GM18951 (cell line): ENCODE results near the gene RPUSD1.
A peak's percentile ranks its signal among the peaks of the same experiment; 100 is the strongest.
"Not testable (repeated sequence)": the region's sequence is repeated elsewhere in the genome, so short reads cannot be mapped to it uniquely, and the experiment has no call there.

Source experiments
- POLR2A ChIP-seq: IDR thresholded peaks from 4 replicates; pipeline ENCODE4 v1.6.1; 2011; ENCODE audit warnings: mild to moderate bottlenecking; ENCODE audit not compliant: insufficient read length, insufficient read depth; ENCODE audit errors: extremely low read depth
- in situ Hi-C: fragments of 300-500 bp; cut with MboI; formaldehyde crosslinking; loops from one replicate; pipeline ENCODE4 v1.12.0; 2022; ENCODE audit warnings: low sequenced_read_pairs, mixed read lengths, inconsistent platforms; ENCODE audit not compliant: unreplicated experiment

The RPUSD1 gene

DNA sequence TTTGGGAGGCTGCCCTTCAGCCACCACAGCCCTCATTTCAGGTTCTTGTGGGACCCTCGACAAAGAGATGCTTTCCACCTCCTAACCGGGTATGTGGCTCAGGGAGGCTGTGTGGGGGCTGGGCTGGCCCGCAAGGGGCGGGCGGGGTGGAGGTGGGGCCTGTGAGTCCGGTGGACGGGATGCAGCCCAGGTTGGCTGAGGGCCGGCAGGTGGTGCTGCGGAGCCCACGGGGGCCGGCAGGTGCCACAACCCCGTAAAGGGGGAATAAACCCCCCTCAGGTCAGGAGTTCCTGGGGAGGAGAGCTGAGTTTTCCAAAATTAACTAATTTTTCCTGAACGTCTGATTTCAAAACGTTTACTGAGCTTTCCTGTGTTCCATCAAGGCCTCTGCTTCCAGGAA lies 42.4 kb downstream of the RPUSD1 start:
- TF ChIP-seq POLR2A, result no peak
- in situ Hi-C loops, result no loop called here

DNA sequence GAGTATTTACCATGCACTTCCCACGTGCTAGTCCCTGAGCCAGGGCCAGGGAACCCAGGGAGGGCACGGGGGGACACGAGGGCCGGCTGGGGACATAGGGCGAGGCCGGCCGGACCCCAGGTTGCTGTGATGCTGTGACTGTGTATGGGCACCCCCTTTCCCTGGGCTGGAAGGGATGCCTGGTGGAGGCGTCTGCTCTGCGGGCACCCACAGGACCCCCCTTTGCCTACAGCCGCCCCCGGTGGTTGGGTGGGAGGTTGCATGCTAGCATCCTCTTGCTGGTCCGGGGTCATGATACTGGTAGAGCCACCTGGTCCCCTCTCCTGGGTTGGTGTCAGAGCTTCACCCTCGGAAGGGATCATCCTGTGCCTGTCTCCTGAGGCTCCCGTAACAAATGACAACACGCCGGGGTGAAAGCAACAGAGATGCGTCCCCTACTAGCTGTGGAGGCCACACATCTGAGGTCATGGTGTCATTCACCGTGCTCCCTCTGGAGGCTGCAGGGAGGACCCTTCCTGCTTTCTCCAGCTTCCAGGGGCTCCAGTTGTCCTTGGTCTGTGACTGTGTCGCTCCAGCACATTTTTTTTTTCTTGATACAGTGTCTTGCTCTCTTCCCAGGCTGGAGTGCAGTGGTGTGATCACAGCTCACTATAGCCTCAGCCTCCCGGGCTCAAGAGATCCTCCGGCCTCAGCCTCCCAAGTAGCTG lies 44.2 kb downstream of the RPUSD1 start:
- no peak for TF ChIP-seq POLR2A
- in situ Hi-C loops, result no loop called here

DNA sequence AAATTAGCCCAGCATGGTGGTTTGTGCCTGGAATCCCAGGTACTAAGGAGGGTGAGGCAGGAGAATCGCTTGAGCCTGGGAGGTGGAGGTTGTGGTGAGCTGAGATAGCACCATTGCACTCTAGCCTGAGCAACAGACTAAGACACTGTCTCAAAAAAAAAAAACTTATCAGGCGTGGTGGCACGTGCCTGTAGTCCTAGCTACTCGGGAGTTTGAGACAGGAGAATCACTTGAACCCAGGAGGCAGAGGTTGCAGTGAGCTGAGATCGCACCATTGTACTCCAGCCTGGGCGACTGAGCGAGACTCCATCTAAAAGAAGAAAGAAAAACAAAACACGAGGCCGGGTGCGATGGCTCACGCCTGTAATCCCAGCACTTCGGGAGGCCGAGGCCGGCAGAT lies 45.3 kb downstream of the RPUSD1 start:
- in situ Hi-C loops, result not testable (repeated sequence)

DNA sequence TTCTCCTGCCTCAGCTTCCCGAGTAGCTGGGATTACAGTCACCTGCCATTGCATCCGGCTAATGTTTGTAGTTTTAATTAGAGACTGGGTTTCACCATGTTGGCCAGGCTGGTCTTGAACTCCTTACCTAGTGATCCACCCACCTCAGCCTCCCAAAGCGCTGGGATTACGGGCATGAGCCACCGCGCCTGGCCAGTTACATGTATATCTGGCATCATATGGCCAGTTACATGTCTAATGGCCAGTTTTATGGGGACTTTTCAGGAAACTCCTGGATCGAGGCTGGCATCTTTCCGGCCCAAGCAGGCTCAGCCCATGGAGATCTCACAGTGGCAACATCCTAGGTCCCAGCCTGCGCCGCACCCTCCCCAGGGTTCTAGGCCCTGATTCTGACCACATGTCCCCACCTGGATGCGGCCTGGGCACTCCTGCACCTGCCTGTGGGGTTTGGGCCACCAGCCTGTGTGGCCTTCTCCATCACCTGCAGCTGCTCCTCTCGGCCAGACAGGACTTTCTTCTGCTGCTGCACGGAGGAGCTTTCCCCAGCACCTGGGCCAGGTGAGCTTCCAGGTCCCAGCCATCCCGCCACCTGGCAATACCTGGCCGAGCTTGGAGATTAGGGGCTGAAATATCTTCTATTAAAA lies 46.1 kb downstream of the RPUSD1 start:
- TF ChIP-seq POLR2A, result no peak
- in situ Hi-C loops, result no loop called here

DNA sequence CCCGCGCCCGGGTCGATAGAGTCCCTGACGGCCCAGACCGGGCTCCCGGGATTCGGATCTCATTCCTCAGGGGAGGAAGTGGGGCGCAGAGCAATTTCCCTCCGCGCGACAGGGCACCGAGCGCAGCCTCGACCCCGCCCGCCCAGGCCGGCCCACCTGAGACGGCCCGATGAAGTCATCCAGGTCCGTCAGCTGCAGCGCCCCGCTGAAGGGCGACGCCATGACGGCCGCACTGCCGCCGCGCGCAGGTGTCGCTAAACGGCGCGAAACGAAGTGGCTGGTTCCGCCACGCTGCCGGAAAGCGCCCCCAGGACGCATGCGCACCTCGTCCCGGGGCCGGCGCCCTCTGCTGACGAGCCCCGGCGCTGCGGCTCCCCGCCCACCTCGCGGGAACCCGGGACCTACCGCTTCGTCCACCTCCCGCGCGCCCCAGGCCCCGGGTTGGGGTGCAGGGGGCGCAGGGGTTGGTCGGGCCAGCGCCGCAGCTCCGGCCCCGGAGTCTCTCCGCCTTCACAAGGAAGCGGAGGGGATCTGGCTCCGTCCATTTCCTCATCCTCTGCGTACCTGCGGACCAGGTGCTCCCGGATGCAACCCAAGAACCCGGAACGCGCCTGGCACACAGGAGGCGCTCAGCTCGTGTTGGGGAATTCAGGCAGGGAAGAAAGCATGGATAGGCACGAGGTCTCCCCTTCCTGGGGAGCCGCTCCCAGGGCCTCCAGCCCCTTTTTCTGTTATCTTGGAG lies 47.2 kb downstream of the RPUSD1 start, which contains the start of gene CIAO3:
TSS of gene CIAO3 (minus strand) at position 234 of the 742 bp plus-strand sequence. CDS start at position 222, 12 bp downstream.
- in situ Hi-C loops, result no loop called here
- peak; percentile 86 for TF ChIP-seq POLR2A

DNA sequence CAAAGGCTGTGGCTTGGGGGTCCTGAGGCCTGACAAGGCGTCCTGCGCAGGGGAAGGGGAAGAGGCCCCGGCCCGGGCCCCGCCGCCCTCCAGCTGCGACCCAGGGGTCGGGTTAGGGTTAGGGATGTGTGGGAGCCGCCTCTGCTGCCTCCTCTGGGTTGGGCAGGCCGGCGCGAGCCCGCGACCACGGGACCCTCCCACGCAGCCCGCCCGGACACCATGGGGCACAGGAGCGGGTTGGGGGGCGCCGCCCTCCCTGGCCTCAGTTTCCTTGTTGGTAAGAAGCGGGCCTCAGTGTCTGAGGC lies 47.8 kb downstream of the RPUSD1 start:
- TF ChIP-seq POLR2A, result no peak
- in situ Hi-C loops, result no loop called here

DNA sequence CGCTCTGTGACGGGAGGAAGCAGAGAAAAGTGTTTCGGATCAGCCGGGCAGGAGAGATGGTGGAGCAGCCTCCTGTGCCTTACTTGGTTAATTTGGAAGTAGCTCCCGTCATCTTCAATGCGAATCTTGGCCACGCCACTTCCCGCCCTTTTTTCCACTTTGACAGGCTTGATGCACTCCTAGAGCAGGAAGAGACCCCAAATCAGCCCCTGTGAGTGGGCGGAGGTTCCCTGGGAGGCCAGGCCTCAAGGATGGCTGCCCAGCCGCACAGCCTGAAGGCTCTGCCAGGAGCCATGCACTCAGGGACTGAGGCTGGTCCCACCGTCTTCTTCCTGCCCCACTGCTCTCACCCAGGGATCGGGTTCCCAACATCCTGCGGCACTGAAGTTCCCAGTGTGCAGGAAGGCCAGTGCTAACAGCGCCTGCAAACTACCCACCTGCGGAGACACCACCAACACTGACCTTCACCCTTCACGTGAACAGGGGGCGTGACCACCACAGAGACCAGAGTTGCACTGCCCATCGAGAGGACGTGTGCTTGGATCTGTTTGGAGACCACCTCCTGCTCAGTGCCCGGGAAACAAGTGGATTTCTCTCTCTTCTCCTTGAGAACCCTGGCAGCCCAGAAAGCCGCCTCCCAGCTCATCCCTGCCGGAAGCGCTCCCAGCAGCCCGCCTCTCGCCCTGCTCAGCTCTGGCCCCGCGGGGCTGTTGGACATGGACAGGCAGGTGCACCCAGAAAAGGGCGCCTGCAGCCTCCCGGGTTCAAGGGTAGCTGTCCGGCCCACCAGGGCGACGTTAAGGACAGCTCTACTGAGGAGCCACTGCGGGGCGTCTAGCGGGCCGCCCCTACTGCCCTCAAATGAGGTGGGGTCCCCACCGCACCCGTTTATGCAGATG lies 48.4 kb downstream of the RPUSD1 start:
- no peak for TF ChIP-seq POLR2A
- in situ Hi-C loops, result no loop called here

DNA sequence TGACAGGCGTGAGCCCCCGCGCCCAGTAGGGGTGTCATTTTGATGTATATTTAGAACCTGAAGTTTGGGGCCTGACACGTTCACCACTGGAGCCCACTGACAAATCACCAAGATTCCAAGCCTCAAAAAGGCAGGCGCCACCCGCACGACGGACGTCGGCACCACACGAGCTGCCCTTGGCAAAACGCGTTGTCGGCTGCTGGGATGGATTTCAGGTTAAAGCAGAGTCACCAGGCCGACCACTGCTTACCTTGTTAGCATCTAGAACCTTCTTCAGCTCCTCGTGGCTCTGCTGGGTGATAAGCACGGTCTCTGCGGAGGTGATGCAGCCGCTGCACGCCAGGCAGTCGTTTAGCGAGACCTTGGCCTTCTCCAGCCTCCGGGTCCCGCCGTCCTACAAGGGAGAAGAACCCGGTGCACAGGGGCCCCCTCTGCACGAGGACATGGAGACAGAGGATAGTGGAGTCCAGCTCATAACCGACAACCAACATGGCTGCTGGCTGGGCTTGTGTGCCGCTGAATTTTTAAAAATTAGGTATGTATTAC lies 51.2 kb downstream of the RPUSD1 start:
- TF ChIP-seq POLR2A, result no peak
- in situ Hi-C loops, result no loop called here

DNA sequence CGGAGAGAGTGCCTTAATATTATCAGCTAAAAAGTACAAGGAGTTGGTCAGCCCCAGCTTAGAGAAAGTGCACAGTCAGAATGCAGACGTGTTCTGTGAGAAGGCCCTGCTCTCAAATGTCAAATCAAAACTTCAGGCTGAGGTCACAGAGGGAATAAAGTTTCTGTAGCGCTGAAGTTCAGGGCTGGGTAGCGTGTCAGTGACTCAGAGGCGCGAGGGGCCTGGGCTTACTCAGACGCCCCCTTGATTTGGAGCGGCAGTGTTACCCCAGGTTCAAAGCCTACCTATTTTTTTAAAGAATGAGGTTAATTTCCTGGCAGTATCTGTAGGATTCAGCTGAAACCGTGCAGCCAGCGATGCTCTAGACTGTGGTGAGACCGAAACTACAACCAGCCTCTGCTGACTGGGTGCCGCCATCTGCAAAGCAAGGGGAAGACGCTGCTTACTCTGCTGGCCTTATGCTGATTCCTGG lies 52.2 kb downstream of the RPUSD1 start:
- in situ Hi-C loops, result no loop called here
- no peak for TF ChIP-seq POLR2A

DNA sequence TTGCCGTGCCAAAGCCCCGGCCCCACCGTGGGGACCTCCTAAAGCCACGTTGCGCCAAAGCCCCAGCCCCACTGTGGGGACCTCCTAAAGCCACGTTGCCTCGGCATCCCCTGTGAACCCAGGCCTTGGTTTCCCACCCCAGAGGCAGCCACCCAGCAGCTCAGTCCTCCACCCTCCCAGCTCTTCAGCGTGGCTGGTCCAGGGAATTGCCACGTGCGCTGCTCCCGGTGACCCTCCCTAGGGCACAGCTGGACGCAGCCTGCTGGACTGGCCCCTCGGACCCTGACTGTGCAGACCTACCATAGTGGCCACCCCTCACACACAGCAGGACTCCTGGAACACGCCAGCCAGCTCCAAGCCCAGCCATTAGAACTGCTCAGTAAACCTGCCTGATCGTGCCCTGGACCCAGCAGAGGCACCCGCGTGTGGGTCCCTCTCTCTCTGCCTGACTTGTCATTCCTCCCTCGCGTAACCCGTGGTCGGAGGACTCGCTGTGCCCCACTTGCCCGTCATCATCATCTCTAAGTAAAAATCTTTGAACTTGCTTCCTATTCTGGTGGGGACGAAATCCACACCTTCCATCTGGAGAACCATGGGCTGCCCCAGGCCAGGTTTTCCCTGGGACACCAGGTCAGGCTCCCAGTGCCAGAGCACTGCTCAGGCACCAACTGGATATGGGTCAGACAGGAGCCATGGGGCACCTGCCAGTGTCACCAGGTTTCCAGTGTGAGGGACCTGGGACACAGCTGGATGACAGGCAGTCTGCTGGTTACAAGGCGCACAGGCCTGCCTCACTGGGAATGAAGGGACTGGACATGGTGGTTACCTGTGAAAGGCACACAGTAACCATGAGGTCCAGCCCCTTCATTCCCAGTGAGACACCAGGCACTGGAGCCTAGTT lies 53.0 kb downstream of the RPUSD1 start:
- in situ Hi-C loops, result no loop called here

More for the DNA sequence above, 53.0 kb downstream of the RPUSD1 start:
- no peak for TF ChIP-seq POLR2A
